NCI-H446 (cell line): ENCODE results near the gene CMPK1.
"Not testable (repeated sequence)": the region's sequence is repeated elsewhere in the genome, so short reads cannot be mapped to it uniquely, and the experiment has no call there.

Source experiments
- DNase-seq, 2 experiments: peaks; one replicate each; lab custom pipeline; 2025; lab: John Stamatoyannopoulos, UW

Gene CMPK1

DNA sequence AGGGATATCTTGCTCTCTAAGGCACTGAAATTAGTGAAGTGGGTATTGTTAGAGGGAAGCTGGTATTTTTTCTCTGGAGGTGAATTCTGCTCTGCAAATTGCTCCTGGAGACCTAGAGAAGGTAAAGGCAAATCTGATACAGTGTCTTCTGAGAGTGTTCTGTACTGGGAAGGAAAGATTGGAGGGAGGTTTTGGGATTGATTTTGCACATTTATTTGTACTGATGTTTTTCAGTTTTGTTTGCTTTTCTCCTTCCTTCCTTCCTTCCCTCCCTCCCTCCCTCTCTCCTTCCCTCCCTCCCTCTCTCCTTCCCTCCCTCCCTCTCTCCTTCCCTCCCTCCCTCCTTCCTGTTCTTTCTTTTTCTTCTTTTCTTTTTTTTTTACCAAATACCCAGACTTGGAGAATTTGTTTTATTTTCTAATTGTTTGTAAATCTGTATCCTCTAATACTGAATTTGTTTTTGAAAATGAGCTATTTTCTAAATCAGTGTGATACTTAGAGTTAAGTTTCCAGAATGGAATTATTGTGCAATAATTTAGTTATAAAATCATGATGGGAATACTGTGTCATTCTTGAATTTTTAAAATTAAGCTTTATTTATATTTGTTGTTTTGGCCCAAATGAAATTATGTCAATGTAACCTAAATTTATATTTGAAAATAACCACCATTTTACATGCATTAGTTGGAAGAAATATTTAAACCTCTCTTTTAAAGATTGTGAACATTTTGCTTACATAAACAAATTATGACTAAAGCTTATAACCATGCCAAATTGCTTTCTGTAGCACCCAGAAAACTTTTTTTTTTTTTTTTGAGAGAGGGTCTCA is 4.9 kb downstream of the CMPK1 start:
- DNase-seq: no peak

DNA sequence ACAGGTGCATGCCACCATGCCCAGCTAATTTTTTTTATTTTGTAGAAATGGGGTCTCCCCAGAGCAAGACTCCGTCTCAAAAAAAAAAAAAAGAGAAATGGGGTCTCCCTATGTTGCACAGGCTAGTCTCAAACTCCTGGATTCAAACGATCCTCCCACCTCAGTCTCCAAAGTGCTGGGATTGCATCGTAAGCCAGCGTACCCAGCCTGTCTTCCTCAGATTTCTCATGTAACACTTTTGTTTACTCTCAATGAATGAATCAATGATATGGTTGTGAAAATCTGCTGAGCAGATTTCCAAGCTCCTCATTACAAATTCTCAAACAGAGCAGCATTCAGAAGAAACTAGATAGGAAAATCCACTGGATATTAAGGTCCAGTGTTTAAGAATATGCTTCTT is 6.6 kb downstream of the CMPK1 start:
- DNase-seq: no peak

DNA sequence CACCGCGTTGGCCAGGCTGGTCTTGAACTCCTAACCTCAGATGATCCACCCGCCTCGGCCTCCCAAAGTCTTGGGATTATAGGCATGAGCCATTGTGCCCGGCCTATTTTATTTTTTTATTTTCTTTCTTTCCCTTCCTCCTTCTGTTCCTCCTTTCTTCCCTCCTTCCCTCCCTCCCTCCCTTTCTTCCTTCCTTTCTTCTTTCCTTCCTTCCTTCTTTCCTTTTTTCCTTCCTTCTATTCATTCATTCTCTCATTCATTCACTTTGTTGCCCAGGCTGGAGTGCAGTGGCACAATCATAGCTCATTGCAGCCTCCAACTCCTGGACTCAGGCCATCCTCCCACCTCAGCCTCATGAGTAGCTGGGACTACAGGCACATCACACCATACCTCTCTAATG is 13.4 kb downstream of the CMPK1 start:
- DNase-seq: not testable (repeated sequence)

DNA sequence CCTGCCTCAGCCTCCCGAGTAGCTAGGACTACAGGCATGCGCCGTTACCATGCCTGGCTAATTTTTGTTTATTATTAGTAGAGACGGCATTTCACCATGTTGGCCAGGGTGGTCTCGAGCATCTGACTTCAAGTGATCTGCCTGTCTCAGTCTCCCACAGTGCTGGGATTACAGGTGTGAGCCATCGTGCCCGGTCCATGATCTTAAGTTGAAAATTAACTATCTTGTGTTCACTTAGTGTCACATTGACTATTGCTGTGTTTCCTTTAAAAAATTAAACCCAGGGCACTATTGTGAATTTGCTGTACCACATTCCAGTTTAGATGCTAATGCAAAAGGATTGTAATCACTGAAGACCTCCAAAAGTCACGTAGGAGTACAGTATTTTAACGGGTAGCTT is 14.1 kb downstream of the CMPK1 start:
- DNase-seq: no peak

DNA sequence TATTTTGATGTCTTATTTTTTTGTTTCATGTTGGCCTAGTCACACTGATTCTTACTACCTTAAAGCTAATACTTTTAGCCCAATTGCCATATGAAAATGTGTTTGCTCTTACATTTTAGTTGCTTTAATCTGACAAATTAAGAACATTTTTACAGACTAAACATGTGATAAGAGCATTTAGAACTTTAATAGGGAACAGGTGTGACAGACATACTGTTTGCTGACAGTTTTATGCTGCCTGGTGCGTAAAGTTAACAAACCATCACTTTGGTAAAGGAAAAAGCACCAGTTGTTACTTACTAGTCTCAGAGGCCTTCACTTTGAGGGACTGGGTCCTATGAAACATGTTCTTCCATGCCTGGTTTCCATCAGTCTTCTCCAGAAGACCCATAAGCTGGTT is 14.7 kb downstream of the CMPK1 start:
- DNase-seq: no peak

DNA sequence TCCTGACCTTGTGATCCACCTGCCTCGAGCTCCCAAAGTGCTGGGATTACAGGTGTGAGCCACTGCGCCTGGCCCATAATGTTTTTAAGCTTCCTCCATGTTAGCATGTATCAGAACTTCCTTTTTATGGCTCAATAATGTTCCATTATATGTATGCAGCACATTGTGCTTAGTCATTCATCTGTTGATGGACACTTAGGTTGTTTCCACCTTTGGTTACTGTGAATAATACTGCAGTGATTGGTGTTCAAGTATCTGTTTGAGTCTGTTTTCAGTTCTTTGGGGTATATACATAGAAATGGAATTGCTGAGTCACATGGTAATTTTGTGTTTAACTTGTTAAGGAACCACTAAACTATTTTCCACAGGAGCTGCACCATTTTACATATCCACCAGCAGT is 17.7 kb downstream of the CMPK1 start:
- DNase-seq: no peak

DNA sequence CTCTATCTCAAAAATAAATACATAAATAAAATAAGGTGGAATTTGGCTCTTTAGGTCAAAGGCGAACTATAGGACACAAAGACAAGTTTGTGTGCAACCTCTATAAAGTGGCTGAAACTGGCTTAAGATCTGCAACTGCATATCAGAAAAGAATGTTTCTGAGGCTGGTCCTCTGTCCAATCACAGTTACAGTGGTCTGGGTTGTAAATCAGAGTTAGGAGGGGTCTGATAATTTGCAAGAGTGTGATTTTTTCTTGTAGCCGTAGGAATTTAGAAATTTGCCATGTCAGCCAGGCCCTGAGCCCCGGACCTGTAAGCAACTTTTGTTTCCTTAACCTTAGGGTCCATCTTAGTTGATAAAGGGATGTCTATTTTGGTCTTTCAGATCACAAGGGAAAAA is 27.8 kb downstream of the CMPK1 start:
- DNase-seq: no peak

DNA sequence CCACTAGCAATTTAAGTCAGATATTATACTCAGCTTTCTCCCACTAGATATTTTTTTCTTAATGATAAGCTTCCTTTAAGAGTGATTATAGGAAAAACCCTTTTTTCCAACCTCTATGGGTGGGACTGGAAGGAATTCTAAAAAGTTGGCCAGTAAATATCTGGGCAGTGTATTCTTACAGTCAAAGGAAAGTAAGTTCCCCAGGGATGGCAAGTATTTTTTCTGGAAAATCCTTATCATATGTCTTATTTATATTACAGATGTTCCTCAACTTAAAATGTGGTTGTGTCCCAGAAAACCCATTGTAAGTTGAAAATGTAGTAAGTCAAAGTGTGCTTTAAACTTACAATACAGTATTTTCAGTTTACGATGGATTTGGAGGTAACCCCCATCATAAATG is 29.2 kb downstream of the CMPK1 start:
- DNase-seq: no peak

DNA sequence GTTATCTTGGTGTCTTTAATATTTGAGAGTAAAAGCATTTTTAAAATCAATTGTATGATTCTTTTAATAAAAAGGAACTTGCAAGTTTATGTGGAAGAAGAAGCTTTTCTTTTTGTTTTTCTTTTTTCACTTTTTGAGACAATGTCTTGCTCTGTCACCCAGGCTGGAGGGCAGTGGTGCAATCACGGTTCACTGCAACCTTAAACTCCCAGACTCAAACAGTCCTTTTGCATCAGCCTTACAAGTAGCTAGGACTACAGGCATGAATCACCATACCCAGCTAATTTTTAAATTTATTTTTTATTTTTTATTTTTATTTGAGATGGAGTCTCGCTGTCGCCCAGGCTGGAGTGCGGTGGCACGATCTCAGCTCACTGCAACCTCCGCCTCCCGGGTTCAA is 34.1 kb downstream of the CMPK1 start:
- DNase-seq: no peak

DNA sequence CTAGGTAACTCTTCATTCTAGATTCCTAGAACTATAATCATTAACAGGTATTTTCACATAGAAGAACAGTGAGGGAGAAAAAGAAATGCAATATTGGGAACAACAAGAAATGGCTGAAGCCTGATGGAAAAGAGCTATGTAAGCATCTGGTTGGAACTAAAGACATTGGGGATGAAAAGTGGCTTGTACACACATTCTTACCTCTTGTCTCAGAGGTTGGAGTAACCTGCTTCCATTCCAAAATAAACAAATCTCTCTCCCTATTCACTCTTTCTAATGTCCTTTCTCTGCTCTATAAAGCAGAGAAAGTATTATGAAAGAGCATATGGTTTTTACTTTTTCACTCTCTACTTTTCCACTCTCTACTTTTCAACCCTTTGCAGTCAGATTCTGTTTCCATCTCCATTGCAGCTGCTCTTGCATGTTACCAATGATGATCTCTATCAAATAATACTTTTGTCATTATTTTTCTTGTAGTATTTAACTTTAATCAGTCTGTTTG is 37.5 kb downstream of the CMPK1 start:
- DNase-seq: no peak

DNA sequence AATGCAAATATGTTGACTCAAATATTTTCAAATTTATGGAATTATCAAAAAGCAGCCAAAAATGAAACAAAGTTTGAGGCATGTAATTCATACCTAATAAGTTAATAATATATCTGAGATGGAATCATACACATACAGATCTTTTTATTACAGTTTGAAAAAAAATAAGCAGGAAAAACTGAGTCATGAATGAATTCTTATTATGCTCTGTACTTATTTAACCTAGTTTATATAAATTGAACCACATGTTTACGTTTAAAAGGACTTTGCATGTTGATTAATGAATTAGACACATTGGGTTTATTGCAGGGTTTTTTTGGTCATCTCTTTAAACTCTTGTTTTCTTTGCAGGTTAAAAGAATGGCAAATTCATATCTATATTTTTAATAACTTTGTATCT is 40.9 kb downstream of the CMPK1 start:
- no peak for DNase-seq

DNA sequence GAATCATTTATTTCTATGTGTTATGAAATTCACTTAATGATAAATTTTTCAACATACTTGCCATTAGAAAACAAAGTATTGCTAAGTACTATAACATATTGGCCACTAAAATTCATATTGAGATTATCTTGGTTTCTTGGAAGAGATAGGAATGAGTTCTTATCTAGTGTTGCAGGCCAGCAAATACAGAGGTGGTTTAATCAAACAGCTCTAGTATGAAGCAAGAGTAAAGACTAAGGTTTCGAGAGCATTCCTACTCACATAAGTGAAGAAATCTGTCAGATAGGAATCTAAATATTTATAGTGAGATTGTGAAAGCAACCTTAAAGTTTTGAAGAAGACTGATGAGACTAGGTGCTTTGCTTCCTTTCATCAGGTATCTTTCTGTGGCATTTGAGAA is 44.6 kb downstream of the CMPK1 start:
- DNase-seq: no peak

DNA sequence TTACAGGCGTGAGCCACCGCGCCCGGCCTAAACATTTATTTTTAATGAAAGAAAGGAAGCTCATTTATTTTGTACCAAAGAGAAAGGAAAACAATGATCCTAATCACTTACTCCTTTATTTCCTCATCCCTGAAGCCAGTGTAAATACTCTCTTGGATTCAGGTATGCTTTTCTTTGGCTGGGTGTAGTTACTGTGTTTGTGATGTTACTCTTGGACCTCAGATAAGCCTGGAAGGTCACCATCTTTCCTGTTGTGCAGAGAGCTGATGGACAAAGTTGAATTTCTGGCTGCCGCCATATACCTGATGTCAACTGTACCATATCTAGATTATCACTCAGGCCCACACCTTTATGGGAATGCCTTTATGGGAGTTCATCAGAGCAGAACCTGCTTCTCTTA is 47.1 kb downstream of the CMPK1 start:
- no peak for DNase-seq

DNA sequence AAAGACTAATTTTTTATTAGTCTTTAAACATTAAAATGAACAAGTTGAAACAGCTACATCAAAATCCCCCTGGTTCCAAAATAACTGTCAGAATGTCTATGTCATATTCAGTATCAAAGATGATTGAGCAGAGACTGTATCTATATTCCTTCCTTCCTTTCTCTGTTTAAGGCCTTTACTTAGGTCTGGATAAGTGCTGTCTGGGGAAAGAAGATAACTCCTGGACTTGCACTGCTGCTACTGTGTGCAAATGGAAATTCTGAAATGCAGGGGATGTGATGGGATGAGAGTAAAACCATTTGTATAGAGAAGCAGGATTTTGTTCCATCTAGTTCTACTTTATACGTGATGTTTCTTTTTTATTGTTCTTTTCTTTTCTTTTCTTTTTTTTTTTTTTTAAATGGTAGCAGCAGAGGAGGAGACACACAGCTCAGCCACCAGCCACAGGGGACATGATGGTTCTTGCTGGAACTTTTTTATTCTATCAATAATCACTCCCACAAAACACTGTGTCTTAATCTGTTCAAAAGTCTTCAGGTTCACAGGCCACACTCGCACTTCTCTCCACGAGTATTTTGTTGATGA is 48.9 kb downstream of the CMPK1 start:
- DNase-seq: no peak

DNA sequence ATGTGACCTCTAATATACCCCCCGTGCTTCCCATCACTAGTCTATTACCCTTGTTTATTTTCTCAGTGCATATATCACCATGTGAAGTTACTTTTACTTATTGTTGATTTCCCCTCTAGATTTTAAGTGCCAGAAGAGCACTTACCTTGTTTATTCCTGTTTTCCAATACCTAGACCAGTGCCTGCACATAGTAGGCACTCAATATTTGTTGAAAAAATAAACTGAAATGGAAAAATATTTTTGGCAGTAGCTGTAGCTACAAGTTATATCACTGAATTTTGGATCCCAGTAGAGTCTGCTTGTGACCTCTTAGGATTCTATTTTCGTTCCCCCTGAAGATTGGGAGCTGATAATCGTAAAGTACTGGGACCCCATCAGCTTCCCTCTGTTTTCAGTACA is 50.5 kb downstream of the CMPK1 start:
- no peak for DNase-seq

DNA sequence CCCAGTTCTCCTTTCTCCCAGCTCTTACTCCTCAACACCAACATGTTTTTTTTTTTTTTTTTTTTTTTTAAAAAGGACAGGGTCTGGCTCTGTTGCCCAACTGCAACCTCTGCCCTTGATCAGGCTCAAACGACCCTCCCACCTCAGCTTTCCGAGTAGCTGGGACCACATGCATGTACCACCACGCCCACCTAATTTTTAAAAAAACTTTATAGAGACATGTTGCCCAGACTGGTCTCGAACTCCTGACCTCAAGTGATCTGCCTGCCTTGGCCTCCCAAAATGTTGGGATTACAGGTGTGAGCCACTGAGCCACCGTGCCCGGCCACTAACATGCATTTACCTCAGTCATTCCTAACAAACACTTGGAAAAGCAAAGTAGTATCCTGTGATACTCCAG is 51.4 kb downstream of the CMPK1 start:
- no peak for DNase-seq

DNA sequence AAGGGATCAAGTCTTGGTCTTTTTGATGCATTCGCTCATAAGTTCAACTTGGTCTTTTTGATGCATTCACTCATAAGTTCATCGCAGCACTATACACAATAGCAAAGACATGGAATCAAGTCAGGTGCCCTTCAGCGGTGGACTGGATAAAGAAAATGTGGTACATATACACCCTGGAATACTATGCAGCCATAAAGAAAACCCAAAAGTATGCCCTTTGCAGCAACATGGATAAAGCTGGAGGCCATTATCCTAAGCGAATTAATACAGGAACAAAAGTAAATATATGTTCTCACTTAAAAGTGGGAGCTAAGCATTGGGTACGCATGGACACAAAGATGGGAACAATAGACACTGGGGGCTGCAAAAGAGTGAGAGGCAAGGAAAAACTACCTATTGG is 52.7 kb downstream of the CMPK1 start:
- DNase-seq: no peak

DNA sequence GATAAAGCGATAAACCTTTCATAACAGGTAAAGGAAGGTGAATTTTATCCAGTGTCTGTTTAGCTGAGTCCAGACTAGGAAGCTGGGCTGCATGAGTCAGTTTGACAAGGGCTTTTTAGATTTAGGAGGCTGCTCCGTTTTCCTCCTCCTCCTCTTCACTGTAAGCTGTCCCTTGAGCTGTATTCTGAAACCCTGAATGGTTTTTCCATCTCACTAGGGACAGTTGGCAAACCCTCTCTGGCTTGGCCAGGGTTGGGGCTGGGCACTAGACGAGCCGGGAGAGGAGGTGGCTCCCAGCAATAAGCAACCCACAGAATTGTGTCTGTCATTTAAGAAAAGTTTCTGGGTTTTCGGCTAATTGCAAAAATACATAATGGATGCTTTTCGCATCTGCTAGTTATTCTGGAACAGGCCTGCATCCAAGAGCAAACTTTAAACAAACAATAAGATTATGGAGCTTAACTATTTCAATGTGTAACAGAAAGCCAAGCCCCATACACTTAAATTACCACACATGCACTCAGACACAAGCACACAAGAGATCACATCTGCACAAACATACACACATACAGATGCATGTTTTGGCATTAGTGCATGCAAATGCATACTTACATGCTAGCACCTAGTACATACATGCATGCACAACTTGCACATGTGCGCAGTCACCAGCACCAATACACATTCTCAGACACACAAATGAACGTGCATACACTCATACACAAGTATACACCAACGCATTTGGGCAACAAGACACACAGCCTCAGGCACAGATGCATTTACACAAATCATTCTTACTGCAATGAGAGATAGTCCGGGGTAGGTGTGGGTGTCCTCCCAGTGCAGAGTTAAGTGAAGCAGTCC is 54.7 kb downstream of the CMPK1 start:
- DNase-seq: no peak

DNA sequence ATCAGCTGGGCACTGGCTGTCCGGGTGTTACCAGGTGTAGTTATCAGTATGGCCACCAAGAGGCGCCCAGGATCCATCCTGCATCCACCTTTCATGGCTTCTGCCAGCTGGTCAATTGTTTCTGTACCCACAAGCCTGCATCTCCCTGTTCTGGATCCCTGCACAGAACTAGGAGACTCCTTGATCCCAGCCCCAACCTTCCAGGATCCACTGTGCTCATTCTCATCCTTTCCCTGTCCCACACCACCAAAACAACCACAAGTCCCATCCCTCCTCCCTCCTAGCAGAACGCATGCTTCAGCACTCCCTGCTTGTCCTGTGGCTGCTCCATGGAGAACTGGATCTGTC is 55.3 kb downstream of the CMPK1 start:
- DNase-seq: peak; percentile 37 to 55

DNA sequence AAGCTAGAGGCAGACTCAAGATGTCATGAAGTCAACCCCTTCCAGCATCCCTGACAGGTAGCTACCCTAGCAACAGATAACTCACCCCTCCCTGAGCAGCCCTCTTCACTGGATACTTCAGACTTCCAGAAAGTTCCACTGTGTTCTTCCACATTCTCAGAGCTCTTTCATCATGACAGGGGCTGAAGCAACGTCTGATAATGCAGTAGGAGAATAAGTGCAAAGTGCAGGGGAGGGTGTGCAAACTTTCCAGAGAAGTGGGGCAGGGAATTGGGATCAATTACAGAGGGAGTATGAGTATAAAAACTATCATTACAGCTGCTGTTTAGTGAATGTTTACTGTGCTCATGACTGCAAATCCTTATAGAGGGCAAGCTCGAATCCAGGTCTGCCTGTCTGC is 56.1 kb downstream of the CMPK1 start:
- no peak for DNase-seq

DNA sequence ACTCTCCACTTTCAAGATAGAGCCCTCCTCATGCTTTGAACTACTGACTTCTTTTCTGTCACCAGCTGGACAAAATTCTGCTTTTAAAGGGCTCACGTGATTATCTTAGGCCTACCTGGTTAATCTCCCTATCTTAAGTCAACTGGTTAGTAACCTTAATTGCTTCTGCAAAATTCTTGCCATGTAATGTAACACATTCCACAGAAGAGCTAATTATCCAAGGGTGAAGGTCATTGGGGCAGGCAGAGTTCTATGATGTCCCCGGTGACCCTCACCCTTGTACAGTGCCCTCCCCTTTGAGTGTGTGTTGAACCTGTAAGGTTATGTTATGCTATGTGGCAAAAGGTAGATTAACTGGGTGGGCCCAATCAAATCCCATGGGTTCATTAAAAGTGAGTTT is 57.3 kb downstream of the CMPK1 start:
- no peak for DNase-seq

DNA sequence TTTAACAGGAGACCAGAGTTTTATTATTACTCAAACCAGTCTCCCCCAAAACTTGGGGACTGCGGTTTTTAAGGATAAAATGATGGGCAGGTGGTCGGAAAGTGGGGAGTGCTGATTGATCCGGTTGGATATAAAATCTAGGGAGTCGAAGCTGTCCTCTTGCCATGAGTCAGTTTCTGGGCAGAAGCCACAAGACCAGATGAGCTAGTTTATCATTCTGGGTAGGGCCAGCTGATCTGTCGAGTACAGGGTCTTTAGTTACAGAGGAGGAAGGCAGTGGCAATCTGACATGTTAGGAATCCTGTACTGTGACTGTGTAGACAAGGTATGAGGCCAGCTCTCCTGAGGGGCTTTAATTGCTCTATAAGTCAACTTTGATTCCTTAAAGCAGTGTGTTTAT is 59.6 kb downstream of the CMPK1 start:
- no peak for DNase-seq

DNA sequence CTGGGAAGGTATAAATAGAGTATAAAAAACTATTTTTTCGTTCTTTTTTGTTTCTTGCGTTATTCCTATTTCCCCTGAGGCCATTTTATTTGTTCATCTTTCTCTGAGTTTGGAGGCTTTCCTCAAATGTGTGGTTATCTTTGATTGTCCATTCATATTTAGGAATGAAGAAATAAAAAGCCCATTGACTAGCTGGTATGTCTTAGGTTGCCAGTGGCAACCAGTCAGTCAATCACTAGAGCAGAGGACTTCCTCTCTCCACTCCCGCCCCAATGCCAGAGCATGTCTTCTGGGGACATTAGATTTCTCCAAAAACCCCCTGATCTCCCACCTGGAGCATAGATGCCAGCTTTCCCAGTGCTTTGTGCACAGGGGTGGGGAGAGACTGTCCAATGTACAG is 61.8 kb downstream of the CMPK1 start:
- DNase-seq: no peak
